ENCODE measurements around the gene MUL1. TPM values are rescaled to one million over a fixed set of nuclear protein-coding genes. Genes with fewer than 3 reads are reported as not detected.

The MUL1 gene
- total RNA-seq, 2 donors from 2014 or later, result 29.8 to 34.1 TPM

DNA sequence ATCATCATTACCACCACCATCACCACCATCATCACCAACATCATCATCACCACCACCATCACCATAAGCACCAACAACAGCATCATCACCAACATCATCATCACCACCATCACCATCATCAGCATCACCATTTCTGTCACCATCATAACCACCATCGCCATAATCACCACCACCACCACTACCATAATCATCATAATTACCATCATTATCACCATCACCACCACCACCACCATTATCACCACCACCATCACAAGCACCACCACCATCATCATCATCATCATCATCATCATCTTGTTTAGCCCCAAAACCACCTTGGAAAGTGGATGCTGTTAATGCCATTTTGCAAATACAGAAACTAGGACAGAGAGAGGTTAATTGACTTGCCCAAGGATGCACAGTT is 44.4 kb downstream of the MUL1 start:
- no peak overlapping the region for H3K9ac ChIP-seq (ENCODE audit: low read depth in 2 of 2, low read length in 2 of 2)
- H3K27me3 ChIP-seq, result no peaks in the 10 kb centered on the region
- H3K36me3 ChIP-seq, result no peaks in the 10 kb centered on the region
- TF ChIP-seq, protein P1, sequence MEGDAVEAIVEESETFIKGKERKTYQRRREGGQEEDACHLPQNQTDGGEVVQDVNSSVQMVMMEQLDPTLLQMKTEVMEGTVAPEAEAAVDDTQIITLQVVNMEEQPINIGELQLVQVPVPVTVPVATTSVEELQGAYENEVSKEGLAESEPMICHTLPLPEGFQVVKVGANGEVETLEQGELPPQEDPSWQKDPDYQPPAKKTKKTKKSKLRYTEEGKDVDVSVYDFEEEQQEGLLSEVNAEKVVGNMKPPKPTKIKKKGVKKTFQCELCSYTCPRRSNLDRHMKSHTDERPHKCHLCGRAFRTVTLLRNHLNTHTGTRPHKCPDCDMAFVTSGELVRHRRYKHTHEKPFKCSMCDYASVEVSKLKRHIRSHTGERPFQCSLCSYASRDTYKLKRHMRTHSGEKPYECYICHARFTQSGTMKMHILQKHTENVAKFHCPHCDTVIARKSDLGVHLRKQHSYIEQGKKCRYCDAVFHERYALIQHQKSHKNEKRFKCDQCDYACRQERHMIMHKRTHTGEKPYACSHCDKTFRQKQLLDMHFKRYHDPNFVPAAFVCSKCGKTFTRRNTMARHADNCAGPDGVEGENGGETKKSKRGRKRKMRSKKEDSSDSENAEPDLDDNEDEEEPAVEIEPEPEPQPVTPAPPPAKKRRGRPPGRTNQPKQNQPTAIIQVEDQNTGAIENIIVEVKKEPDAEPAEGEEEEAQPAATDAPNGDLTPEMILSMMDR (IDR thresholded peaks at IDR 0.05), result no peak
- no peak for DNase-seq
- intact Hi-C loops (cut with DNase I), result no loop called here
- H3K4me1 ChIP-seq, result no peaks in the 10 kb centered on the region
- no peaks in the 10 kb centered on the region for H3K9me3 ChIP-seq
- H3K4me3 ChIP-seq, result no peak overlapping the region
- H3K27ac ChIP-seq, result no peak overlapping the region

DNA sequence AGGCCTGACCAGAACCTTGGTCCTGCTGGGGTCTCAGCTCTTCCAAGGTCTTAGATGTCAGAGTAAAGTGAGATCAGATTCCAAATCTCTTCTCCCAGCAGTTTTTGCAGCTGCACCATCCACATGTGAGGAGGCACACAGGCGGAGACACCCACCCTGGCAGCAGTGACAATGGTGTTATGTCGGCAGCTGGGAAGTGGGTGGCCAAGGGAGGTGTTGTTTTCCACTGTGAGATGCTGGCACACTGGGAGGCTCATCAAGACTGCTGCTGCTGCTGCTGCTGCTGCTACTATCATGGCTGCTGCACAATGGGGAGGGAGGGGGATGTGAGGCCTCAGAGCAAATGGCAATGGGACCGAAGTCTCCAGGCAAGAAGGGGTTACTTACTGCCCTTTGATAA is 45.6 kb downstream of the MUL1 start:
- Histone ChIP-seq H3K27me3 (no peaks in the 10 kb centered on the region), H3K27ac (no peak overlapping the region), H3K9ac (ENCODE audit: low read depth in 2 of 2, low read length in 2 of 2) (no peak overlapping the region), H3K36me3 (no peaks in the 10 kb centered on the region), H3K4me1 (no peaks in the 10 kb centered on the region), H3K9me3 (no peaks in the 10 kb centered on the region), H3K4me3 (no peak overlapping the region)
- intact Hi-C loops (cut with DNase I), result no loop called here
- TF ChIP-seq, protein P1 (IDR thresholded peaks at IDR 0.05), result no peak
- DNase-seq, result no peak

DNA sequence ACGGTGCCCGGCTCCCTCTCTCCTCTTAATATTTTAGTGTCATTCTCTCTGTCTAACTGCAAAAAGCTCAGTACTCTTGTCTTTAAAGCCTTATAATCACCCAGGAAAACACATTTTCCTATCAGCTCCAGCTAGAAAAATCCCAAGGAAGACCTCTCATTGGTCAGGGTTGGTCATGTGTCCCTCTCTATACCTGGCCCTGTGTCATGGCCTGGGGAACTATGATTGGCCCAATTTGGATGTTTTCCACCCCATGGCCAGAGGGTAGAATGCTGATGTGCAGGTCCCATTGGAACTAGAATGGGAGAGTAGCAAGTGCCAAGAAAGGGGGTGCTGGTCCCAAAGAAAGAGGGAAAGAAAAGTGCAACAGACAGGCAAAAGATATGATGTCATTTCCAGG is 49.2 kb downstream of the MUL1 start:
- Histone ChIP-seq H3K9ac (ENCODE audit: low read depth in 2 of 2, low read length in 2 of 2) (no peak overlapping the region), H3K9me3 (no peaks in the 10 kb centered on the region), H3K4me3 (no peak overlapping the region), H3K27ac (no peak overlapping the region), H3K27me3 (no peaks in the 10 kb centered on the region), H3K36me3 (no peaks in the 10 kb centered on the region), H3K4me1 (no peaks in the 10 kb centered on the region)
- intact Hi-C loops (cut with DNase I), result no loop called here
- TF ChIP-seq, protein P1 (IDR thresholded peaks at IDR 0.05), result no peak
- no peak for DNase-seq

DNA sequence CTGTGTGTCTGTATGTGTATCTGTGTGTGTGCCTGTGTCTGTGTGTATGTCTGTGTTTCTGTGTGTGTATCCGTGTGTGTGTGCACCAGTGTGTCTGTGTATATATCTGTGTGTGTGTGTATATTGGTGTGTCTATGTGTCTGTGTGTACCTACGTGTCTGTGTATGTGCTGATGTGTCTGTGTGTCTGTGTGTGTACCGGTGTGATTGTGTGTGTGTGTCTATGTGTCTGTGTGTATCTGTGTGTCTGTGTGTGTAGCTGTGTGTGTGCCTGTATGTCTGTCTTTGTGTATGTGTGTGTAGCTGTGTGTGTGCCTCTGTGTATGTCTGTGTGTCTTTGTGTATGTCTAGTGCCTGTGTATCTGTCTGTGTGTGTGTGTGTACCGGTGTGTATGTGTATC is 53.9 kb downstream of the MUL1 start:
- Histone ChIP-seq H3K4me1 (no peaks in the 10 kb centered on the region), H3K27me3 (no peaks in the 10 kb centered on the region), H3K9ac (ENCODE audit: low read depth in 2 of 2, low read length in 2 of 2) (no peak overlapping the region), H3K9me3 (no peaks in the 10 kb centered on the region), H3K4me3 (no peak overlapping the region), H3K36me3 (no peaks in the 10 kb centered on the region), H3K27ac (no peak overlapping the region)
- TF ChIP-seq, protein P1 (IDR thresholded peaks at IDR 0.05), result no peak
- intact Hi-C loops (cut with DNase I), result no loop called here
- no peak for DNase-seq

DNA sequence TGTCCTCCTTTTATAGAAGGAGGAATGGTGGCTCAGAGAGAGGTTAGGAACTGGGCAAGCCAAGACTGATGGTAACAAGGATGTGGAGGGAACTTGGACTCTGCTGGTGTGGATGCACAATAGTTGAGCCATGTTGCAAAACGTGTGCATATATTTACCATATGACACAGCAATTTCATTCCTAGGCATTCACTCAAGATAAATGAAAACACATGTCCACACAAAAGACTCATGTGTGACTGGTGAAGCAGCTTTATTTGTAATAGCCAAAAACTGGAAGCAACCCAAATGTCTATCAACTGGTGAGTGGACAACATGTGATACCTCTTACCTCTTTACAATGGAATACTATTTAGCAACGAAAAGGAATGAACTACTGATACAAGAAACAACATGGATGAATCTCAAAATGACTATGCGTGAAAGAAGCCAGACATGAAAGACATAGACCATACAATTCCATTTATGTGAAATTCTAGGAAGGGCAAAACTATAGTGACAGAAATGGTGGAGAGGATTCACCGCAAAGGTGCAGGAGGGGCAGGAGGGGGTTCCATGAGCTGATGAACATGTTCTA is 58.1 kb downstream of the MUL1 start:
- TF ChIP-seq, protein P1 (IDR thresholded peaks at IDR 0.05), result no peak
- intact Hi-C loops (cut with DNase I), result no loop called here
- Histone ChIP-seq H3K9me3 (no peaks in the 10 kb centered on the region), H3K4me1 (no peaks in the 10 kb centered on the region), H3K4me3 (no peak overlapping the region), H3K27me3 (no peaks in the 10 kb centered on the region), H3K27ac (no peak overlapping the region), H3K36me3 (no peaks in the 10 kb centered on the region), H3K9ac (ENCODE audit: low read depth in 2 of 2, low read length in 2 of 2) (no peak overlapping the region)
- DNase-seq, result no peak

Other genes with a start within 250 kb of the MUL1 start
- under 1 TPM; 0.29 to 0.30 TPM for gene VWA5B1, start 217.3 kb downstream of the MUL1 start, total RNA-seq
- 100 to 1,000 TPM; 133 to 182 TPM for gene CAMK2N1, start 21.9 kb downstream of the MUL1 start, total RNA-seq
- under 1 TPM; 0.16 to 0.27 TPM for gene FAM43B, start 44.4 kb upstream of the MUL1 start, total RNA-seq
- gene CDA, start 80.9 kb upstream of the MUL1 start, total RNA-seq, result 100 to 1,000 TPM in 1 of 2 donors, 10 to 100 TPM in 1; 29.1 to 110 TPM
- gene PINK1, start 125.3 kb upstream of the MUL1 start, total RNA-seq, result 100 to 1,000 TPM in 1 of 2 donors, 10 to 100 TPM in 1; 49.7 to 119 TPM
- 100 to 1,000 TPM; 233 to 364 TPM for gene DDOST, start 153.2 kb upstream of the MUL1 start, total RNA-seq
- gene KIF17, start 209.9 kb upstream of the MUL1 start, total RNA-seq, result 1 to 10 TPM in 1 of 2 donors, under 1 TPM in 1; 0.27 to 1.4 TPM
- under 1 TPM in 1 of 2 donors, not detected in 1; 0.12 TPM for gene SH2D5, start 224.6 kb upstream of the MUL1 start, total RNA-seq